ENCODE measurements around the gene MTHFD1. TPM values are rescaled to one million over a fixed set of nuclear protein-coding genes. Genes with fewer than 3 reads are reported as not detected.

MTHFD1 gene
- total RNA-seq, 1 donor from 2014 or later, result 49.3 TPM

DNA sequence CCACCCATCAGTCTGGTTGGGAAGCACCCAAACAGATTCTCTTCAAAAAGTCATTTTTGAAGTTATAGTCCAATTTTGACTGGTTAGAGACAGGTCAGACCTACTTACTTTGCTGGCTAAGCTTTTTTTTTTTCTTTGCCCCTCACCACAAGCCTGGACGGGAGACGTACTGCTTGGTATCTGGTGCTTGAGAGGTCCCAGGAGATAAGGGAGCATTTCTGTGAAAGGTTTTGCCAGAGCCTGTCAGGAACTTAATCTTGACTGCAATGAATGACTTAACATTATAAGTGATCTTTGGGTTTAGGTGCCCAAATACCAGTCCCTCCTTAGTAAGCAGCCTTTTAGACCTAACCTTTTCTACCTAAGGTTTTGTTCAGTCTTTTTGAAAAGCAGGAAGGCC, 6.3 kb downstream of the MTHFD1 start:
- Histone ChIP-seq H3K27ac (no peak overlapping the region), H3K79me2 (ENCODE audit: low read depth) (peaks cover 93% of the 10 kb centered on the region), H3F3A (ENCODE audit: low read depth) (peaks cover 18% of the 10 kb centered on the region), H3K4me1 (peaks cover 8% of the 10 kb centered on the region), H3K4me2 (no peak overlapping the region), H3K9ac (no peak overlapping the region), H3K9me3 (ENCODE audit: low read depth) (no peaks in the 10 kb centered on the region), H2AFZ (replicated peaks) (no peak overlapping the region), H3K36me3 (no peaks in the 10 kb centered on the region), H3K4me3 (no peak overlapping the region), H3K27me3 (no peaks in the 10 kb centered on the region), H4K20me1 (ENCODE audit: low read depth) (peaks cover 9% of the 10 kb centered on the region)
- H3K36me3 Mint-ChIP-seq, result peaks cover 28% of the 10 kb centered on the region
- no peak for DNase-seq (ENCODE audit: low spot score)
- H3K4me1 Mint-ChIP-seq, result peaks cover 11% of the 10 kb centered on the region
- no peak overlapping the region for H3K4me3 Mint-ChIP-seq
- no peaks in the 10 kb centered on the region for H3K27me3 Mint-ChIP-seq (ENCODE audit: insufficient read depth, low read depth)
- TF ChIP-seq, protein P1, sequence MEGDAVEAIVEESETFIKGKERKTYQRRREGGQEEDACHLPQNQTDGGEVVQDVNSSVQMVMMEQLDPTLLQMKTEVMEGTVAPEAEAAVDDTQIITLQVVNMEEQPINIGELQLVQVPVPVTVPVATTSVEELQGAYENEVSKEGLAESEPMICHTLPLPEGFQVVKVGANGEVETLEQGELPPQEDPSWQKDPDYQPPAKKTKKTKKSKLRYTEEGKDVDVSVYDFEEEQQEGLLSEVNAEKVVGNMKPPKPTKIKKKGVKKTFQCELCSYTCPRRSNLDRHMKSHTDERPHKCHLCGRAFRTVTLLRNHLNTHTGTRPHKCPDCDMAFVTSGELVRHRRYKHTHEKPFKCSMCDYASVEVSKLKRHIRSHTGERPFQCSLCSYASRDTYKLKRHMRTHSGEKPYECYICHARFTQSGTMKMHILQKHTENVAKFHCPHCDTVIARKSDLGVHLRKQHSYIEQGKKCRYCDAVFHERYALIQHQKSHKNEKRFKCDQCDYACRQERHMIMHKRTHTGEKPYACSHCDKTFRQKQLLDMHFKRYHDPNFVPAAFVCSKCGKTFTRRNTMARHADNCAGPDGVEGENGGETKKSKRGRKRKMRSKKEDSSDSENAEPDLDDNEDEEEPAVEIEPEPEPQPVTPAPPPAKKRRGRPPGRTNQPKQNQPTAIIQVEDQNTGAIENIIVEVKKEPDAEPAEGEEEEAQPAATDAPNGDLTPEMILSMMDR (IDR thresholded peaks at IDR 0.05), result no peak
- TF ChIP-seq EZH2phosphoT487 (IDR thresholded peaks at IDR 0.05) (no peak), EZH2 (IDR thresholded peaks at IDR 0.05) (no peak)
- no peak overlapping the region for H3K27ac Mint-ChIP-seq
- H3K9me3 Mint-ChIP-seq, result no peaks in the 10 kb centered on the region

DNA sequence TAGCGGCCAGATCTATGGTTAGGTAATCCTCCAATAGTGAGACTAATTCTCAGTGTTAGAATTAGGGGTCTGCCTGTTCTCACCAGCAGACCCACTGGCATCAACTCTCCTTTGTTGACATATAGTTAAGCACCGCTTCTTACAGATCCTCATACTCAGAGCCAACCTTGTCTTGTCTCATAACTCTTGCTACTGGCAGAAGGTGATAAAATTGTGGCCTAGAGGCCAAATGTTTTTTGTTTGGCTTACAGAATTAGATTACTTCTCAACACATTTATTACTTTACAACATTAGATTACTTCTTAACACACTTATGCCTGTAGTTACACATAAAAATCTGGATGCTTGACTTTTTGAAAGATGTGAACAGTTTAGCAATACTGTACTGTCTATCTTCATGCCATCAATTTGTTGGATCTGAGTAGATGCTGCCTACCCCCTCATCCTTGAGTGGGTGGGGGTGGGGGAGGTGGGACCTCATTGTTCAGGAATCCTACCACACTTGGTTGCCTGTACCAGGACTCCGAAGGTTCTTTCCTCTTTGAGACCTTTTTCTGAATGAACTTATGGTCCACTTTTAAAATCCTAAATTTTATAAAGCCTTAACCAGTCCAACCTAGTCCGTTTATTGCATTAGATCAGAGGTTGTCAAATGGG, 7.0 kb downstream of the MTHFD1 start:
- TF ChIP-seq, protein P1 (IDR thresholded peaks at IDR 0.05), result no peak
- TF ChIP-seq EZH2 (IDR thresholded peaks at IDR 0.05), result no peak
- no peak for TF ChIP-seq EZH2phosphoT487 (IDR thresholded peaks at IDR 0.05)
- peaks cover 28% of the 10 kb centered on the region for H3K36me3 Mint-ChIP-seq
- Histone ChIP-seq H3K4me1 (peaks cover 8% of the 10 kb centered on the region), H3K9ac (no peak overlapping the region), H3K9me3 (ENCODE audit: low read depth) (no peaks in the 10 kb centered on the region), H3K79me2 (ENCODE audit: low read depth) (peaks cover 86% of the 10 kb centered on the region), H3K27ac (no peak overlapping the region), H3F3A (ENCODE audit: low read depth) (peaks cover 18% of the 10 kb centered on the region), H2AFZ (replicated peaks) (no peak overlapping the region), H4K20me1 (ENCODE audit: low read depth) (peaks cover 9% of the 10 kb centered on the region), H3K4me3 (no peak overlapping the region), H3K36me3 (no peaks in the 10 kb centered on the region), H3K27me3 (no peaks in the 10 kb centered on the region), H3K4me2 (no peak overlapping the region)
- H3K9me3 Mint-ChIP-seq, result no peaks in the 10 kb centered on the region
- H3K27me3 Mint-ChIP-seq (ENCODE audit: insufficient read depth, low read depth), result no peaks in the 10 kb centered on the region
- H3K4me1 Mint-ChIP-seq, result peaks cover 6% of the 10 kb centered on the region
- no peak overlapping the region for H3K4me3 Mint-ChIP-seq
- DNase-seq (ENCODE audit: low spot score), result no peak
- H3K27ac Mint-ChIP-seq, result no peak overlapping the region

DNA sequence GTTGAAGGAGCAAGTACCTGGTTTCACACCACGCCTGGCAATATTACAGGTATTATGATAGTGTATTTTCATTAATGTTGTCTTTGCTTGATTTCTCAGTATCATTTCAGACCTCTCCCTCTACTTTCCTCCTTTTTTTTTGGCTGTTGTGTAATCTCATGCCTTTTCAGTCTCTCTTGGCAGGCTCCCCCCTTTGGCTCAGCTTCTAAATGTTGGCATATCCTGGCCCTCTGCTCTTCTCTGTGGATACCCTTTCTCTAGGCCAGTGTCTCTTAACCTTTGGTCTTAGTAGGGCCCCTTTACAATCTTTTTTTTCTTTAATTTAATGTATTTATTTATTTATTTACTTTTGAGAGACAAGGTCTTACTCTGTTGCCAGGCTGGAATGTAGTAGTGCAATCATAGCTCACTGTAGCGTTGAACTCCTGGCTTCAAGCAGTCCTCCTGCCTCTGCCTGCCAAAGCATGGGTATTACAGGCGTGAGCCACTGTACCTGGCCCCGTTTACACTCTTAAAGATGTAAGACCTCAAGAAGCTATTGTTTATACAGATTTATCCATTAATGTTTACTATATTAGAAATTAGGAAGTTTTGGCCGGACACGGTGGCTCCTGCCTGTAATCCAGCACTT, 12.8 kb downstream of the MTHFD1 start:
- H2AFZ ChIP-seq (replicated peaks), result no peak overlapping the region
- H3K4me1 ChIP-seq, result no peaks in the 10 kb centered on the region
- no peaks in the 10 kb centered on the region for H3F3A ChIP-seq (ENCODE audit: low read depth)
- no peaks in the 10 kb centered on the region for H4K20me1 ChIP-seq (ENCODE audit: low read depth)
- no peak overlapping the region for H3K4me3 ChIP-seq
- TF ChIP-seq EZH2 (IDR thresholded peaks at IDR 0.05), result no peak
- no peak for TF ChIP-seq EZH2phosphoT487 (IDR thresholded peaks at IDR 0.05)
- TF ChIP-seq, protein P1 (IDR thresholded peaks at IDR 0.05), result no peak
- no peak overlapping the region for H3K9ac ChIP-seq
- Mint-ChIP-seq H3K4me3 (no peak overlapping the region), H3K9me3 (no peaks in the 10 kb centered on the region), H3K27ac (no peak overlapping the region), H3K36me3 (peaks cover 9% of the 10 kb centered on the region), H3K4me1 (no peaks in the 10 kb centered on the region), H3K27me3 (ENCODE audit: insufficient read depth, low read depth) (no peaks in the 10 kb centered on the region)
- DNase-seq (ENCODE audit: low spot score), result no peak
- H3K79me2 ChIP-seq (ENCODE audit: low read depth), result peaks cover 37% of the 10 kb centered on the region
- peaks cover 8% of the 10 kb centered on the region for H3K36me3 ChIP-seq
- no peak overlapping the region for H3K27ac ChIP-seq
- no peak overlapping the region for H3K4me2 ChIP-seq
- no peaks in the 10 kb centered on the region for H3K9me3 ChIP-seq (ENCODE audit: low read depth)
- H3K27me3 ChIP-seq, result no peaks in the 10 kb centered on the region

Measured in neural progenitor cell (in vitro differentiated cells).